ENCODE results near the gene PELI3. TPM values are rescaled to one million over a fixed set of nuclear protein-coding genes. Genes with fewer than 3 reads are reported as not detected.

PELI3 gene
- total and polyA plus RNA-seq, 2 of the 8 experiments (the other 6 are each of a cell fraction or from before 2014, with no cell fraction given): 5.2 to 7.6 TPM

DNA sequence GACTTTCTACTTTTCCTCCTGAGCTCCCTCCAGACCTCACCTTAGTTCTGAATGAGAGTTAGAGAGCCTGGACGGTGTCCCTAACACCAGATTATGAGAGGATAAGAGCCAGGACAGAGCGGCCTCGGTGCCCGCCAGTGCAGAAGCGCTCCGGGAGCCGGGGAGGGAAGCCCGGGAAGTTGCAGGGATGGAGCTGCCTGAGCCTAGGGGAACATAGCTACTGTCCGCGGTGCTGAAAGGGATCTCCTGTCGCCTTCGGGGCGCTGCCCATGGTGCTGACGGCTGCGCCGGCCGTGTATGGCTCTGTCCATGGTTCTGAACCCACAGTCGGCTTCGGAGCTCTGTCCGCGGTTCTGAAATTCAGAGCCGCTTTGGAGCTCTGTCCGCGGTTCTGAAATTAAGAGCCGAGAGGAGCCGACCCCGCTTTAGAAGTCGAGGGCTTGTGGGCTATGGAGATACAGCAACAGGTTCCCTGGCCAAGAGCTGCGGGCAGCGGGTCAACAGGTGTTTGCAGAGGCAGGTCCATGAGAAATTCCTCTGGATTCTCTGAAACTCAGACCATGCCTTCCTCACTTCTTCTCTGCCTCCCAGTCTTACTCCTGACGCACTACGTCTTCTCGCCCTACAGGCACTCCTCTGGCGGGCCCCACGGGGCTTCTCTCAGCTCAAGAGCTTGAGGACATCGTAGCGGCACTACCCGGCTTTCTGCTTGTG, 45.1 kb upstream of the PELI3 start (continued):
- TF ChIP-seq, protein P1, sequence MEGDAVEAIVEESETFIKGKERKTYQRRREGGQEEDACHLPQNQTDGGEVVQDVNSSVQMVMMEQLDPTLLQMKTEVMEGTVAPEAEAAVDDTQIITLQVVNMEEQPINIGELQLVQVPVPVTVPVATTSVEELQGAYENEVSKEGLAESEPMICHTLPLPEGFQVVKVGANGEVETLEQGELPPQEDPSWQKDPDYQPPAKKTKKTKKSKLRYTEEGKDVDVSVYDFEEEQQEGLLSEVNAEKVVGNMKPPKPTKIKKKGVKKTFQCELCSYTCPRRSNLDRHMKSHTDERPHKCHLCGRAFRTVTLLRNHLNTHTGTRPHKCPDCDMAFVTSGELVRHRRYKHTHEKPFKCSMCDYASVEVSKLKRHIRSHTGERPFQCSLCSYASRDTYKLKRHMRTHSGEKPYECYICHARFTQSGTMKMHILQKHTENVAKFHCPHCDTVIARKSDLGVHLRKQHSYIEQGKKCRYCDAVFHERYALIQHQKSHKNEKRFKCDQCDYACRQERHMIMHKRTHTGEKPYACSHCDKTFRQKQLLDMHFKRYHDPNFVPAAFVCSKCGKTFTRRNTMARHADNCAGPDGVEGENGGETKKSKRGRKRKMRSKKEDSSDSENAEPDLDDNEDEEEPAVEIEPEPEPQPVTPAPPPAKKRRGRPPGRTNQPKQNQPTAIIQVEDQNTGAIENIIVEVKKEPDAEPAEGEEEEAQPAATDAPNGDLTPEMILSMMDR (IDR thresholded peaks at IDR 0.05; ENCODE audit: control extremely low read depth in 1 of 3, insufficient read depth in 1 of 3, low read depth in 1 of 3, low read length in 3 of 3): peak in 1 of 3 experiments; percentile 25; a peak in 1 of 4 replicates
- TF ChIP-seq TAF7 (optimal IDR thresholded peaks at IDR 0.05; ENCODE audit: borderline replicate concordance, low read depth, low read length) (peak; percentile 100), MAFK (IDR thresholded peaks at IDR 0.05; ENCODE audit: low read depth, low read length) (no peak), HDAC6 (IDR thresholded peaks at IDR 0.05; ENCODE audit: low read depth, low read length) (peak; percentile 22), KDM1A (IDR thresholded peaks at IDR 0.05; ENCODE audit: borderline replicate concordance, low read length) (no peak), SIN3A (conservative IDR thresholded peaks at IDR 0.05 in 1 of 2, IDR thresholded peaks at IDR 0.05 in 1 of 2; ENCODE audit: low read depth in 1 of 2, low read length in 2 of 2) (peak; percentile 100), SP2 (IDR thresholded peaks at IDR 0.05; ENCODE audit: low read length) (0 out of 2 replicates have a peak, but pooled peaks have one; percentile 11), SP1 (IDR thresholded peaks at IDR 0.05; ENCODE audit: low read depth, low read length) (peak; percentile 54; the same call in 1 of the 2 replicates), FOSL1 (IDR thresholded peaks at IDR 0.05; ENCODE audit: insufficient read depth, low read depth, low read length) (no peak), GTF2F1 (IDR thresholded peaks at IDR 0.05; ENCODE audit: borderline replicate concordance, low read depth, low read length) (no peak), SUZ12 (IDR thresholded peaks at IDR 0.05; ENCODE audit: low read length) (0 out of 2 replicates have a peak, but pooled peaks have one; percentile 32)
